Mononuclear cell (primary cell): ENCODE data around the gene DYNC2LI1. TPM values are rescaled to one million over a fixed set of nuclear protein-coding genes. Genes with fewer than 3 reads are reported as not detected.

Experiments used
- H3K27me3 ChIP-seq: 2 replicates; pipeline ENCODE4 v1.6.0; 2011; ENCODE audit warnings: low read length, control low read depth; ENCODE audit not compliant: insufficient read depth
- H3K4me1 ChIP-seq: 2 replicates; pipeline ENCODE4 v1.5.1; 2011; ENCODE audit warnings: mild to moderate bottlenecking, low read length, control low read depth; ENCODE audit not compliant: insufficient read depth
- H3K4me3 ChIP-seq: 2 replicates; pipeline ENCODE4 v1.5.1; 2011; ENCODE audit warnings: mild to moderate bottlenecking, low read length, moderate library complexity
- H3K9me3 ChIP-seq: 2 replicates; pipeline ENCODE4 v1.5.1; 2011; ENCODE audit warnings: low read depth, mild to moderate bottlenecking, control low read depth, low read length
- total RNA-seq: library from RNA; depleted of rRNA; stranded (reverse); fragments of >200 nt; gene quantifications from one replicate; pipeline ENCODE4 v1.2.3, GENCODE V29; 2012

DYNC2LI1 gene
- total RNA-seq, 1 donor = 3.5 TPM

GRCh38 chr2:43749583-43749982 lies 24.3 kb upstream of the DYNC2LI1 start:
- H3K4me3 ChIP-seq = no peak overlapping the region
- no peaks in the 10 kb centered on the region for H3K4me1 ChIP-seq
- no peaks in the 10 kb centered on the region for H3K9me3 ChIP-seq
- no peaks in the 10 kb centered on the region for H3K27me3 ChIP-seq

DNA sequence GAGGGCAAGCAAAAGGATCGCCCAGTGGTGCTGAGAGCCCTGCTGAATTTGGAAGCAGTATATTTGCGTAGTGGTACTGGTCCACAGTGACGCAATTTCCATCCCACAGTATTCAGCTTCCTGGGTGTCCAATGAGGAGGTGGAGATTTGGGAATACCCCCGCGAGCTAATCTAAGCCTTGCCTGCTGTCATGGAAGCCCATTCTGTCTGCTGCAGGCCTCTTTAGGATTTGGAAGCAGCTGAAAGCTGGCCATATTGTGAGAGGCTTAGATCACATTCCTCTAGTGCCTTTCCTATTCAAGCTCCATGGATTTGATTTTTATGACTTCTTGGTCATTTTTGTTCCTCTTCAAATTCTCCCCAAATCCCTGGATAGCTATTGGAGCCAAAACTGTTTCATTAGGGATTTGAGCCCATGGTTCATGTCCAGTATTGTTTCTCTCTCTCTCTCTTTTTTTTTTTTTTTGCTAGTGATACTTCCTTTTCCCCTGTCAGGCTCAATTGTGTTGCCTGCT lies 22.3 kb upstream of the DYNC2LI1 start:
- no peaks in the 10 kb centered on the region for H3K4me1 ChIP-seq
- no peak overlapping the region for H3K4me3 ChIP-seq
- H3K9me3 ChIP-seq = no peaks in the 10 kb centered on the region
- no peaks in the 10 kb centered on the region for H3K27me3 ChIP-seq

- Histone ChIP-seq H3K27me3 (no peaks in the 10 kb centered on the region), H3K4me1 (no peaks in the 10 kb centered on the region), H3K4me3 (no peak overlapping the region), H3K9me3 (no peaks in the 10 kb centered on the region)
Measured at GRCh38 chr2:43752302-43752701, 21.5 kb upstream of the DYNC2LI1 start.

DNA sequence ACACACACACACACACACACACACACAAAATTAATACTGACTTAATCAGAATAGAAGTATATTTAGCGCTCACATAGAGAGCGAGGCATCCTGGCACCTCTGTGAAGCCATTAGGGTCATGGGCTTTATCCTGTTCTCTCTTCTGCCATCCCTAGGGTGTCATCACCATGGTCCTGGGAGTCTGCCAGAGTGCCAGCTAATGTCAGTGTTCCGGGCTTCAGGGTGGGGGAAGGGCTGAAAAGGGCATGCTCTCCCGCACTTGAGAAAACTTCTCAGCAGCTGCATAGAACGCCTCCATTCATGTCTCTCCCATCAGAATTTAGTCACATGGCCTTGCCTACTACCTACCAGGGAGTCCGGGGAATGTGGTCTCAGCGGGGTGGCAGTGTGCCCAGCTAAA lies 19.7 kb upstream of the DYNC2LI1 start:
- Histone ChIP-seq H3K9me3 (no peaks in the 10 kb centered on the region), H3K4me3 (no peak overlapping the region), H3K27me3 (no peaks in the 10 kb centered on the region), H3K4me1 (no peaks in the 10 kb centered on the region)

- no peaks in the 10 kb centered on the region for H3K27me3 ChIP-seq
- H3K4me1 ChIP-seq = no peaks in the 10 kb centered on the region
- H3K9me3 ChIP-seq = no peaks in the 10 kb centered on the region
- H3K4me3 ChIP-seq = no peak overlapping the region
Measured at GRCh38 chr2:43758739-43759138, 15.1 kb upstream of the DYNC2LI1 start.

DNA sequence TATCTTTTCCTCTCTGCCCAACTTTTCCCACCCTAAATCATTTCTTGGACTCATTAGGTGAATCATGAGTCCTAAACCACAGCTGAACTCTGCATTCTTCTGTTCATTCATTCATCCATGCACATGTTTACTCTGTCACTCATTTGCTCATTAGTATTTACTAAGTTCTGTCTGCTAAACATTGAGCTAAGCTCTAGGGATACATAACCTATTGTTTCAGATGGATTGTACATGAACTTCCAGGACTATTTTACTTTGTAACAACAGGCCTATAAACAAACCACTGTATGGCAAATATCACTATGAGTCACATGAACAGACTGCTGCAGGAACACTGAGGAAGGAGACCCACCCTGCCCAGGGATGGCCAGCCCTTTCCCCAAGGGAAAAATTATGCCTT lies 14.6 kb upstream of the DYNC2LI1 start:
- Histone ChIP-seq H3K27me3 (no peaks in the 10 kb centered on the region), H3K4me1 (no peaks in the 10 kb centered on the region), H3K4me3 (no peak overlapping the region), H3K9me3 (no peaks in the 10 kb centered on the region)

GRCh38 chr2:43762286-43762685 lies 11.6 kb upstream of the DYNC2LI1 start:
- Histone ChIP-seq H3K27me3 (no peaks in the 10 kb centered on the region), H3K4me1 (no peaks in the 10 kb centered on the region), H3K4me3 (no peak overlapping the region), H3K9me3 (no peaks in the 10 kb centered on the region)

- no peaks in the 10 kb centered on the region for H3K4me1 ChIP-seq
- H3K9me3 ChIP-seq = no peaks in the 10 kb centered on the region
- H3K27me3 ChIP-seq = no peaks in the 10 kb centered on the region
- H3K4me3 ChIP-seq = no peak overlapping the region
Measured at GRCh38 chr2:43763091-43763490, 10.7 kb upstream of the DYNC2LI1 start.

- no peaks in the 10 kb centered on the region for H3K27me3 ChIP-seq
Measured at GRCh38 chr2:43764086-43764705, 9.6 kb upstream of the DYNC2LI1 start.

DNA sequence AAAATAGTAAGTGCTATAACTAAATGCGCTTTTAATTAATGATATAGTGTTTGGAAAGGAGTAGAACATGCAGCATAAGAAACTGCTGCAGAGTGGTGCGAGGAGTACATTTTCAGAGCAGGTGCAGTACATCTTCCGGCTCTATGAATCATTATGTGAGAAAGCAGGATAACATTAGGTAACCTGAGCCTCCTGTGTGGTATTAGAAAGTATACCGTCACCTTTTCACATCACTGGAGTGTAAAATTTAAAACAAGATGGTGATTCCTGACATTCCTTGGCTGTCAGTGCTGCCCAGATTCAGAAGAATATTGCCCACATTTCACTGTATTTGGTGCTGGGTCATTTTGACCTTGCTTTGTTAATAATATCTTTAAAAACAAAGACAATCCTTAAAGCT lies 7.8 kb upstream of the DYNC2LI1 start:
- Histone ChIP-seq H3K4me3 (no peak overlapping the region), H3K4me1 (no peaks in the 10 kb centered on the region), H3K9me3 (no peaks in the 10 kb centered on the region), H3K27me3 (no peaks in the 10 kb centered on the region)

More at GRCh38 chr2:43764086-43764705, 9.6 kb upstream of the DYNC2LI1 start:
- Histone ChIP-seq H3K9me3 (no peaks in the 10 kb centered on the region), H3K4me3 (no peak overlapping the region), H3K4me1 (no peaks in the 10 kb centered on the region)

GRCh38 chr2:43774617-43775016 lies 778 bp downstream of the DYNC2LI1 start:
- Histone ChIP-seq H3K9me3 (no peaks in the 10 kb centered on the region), H3K27me3 (no peaks in the 10 kb centered on the region), H3K4me1 (peaks cover 8% of the 10 kb centered on the region), H3K4me3 (peak overlapping the region; percentile 66)

GRCh38 chr2:43776324-43776723 lies 2.5 kb downstream of the DYNC2LI1 start:
- Histone ChIP-seq H3K27me3 (no peaks in the 10 kb centered on the region), H3K4me1 (peaks cover 8% of the 10 kb centered on the region), H3K9me3 (no peaks in the 10 kb centered on the region), H3K4me3 (no peak overlapping the region)

GRCh38 chr2:43777306-43777926 lies 3.6 kb downstream of the DYNC2LI1 start:
- no peaks in the 10 kb centered on the region for H3K27me3 ChIP-seq
- no peaks in the 10 kb centered on the region for H3K9me3 ChIP-seq
- H3K4me3 ChIP-seq = no peak overlapping the region
- peaks cover 8% of the 10 kb centered on the region for H3K4me1 ChIP-seq

DNA sequence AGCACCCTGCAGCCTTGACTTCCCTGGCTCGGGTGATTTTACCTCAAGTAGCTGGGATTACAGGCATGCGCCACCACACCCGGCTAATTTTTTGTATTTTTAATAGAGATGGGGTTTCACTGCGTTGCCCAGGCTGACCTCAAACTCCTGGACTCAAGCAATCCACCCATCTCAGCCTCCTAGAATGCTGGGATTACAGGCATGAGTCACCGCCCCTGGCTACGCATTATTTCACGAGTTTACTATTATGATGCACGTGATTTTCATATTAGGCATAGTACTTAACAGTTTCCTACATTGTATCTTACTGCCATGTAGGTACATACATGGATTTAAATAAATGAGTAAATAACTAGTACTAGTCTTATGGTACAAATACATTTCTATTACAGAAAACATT lies 4.4 kb downstream of the DYNC2LI1 start:
- Histone ChIP-seq H3K27me3 (no peaks in the 10 kb centered on the region), H3K4me3 (no peak overlapping the region), H3K9me3 (no peaks in the 10 kb centered on the region), H3K4me1 (peaks cover 8% of the 10 kb centered on the region)

GRCh38 chr2:43787895-43788294 lies 14.1 kb downstream of the DYNC2LI1 start:
- H3K4me1 ChIP-seq = no peaks in the 10 kb centered on the region

DNA sequence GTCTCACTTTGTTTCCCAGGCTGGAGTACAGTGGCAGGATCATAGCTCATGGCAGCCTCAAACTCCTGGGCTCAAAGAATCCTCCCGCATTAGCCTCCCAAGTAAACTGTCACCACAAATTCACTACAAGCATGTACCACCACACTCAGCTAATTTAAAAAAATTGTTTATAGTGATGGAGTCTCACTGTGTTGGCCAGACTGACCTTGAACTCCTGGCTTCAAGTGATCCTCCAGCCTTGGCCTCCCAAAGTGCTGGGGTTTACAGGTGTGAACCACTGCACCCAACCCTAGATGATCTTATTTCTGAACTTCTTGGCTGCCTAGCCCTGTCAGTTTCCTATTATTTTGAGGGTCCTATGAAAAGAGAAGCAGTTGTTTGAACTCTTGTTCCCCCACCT lies 14.8 kb downstream of the DYNC2LI1 start:
- H3K27me3 ChIP-seq = no peaks in the 10 kb centered on the region
- H3K4me1 ChIP-seq = no peaks in the 10 kb centered on the region
- H3K4me3 ChIP-seq = no peak overlapping the region
- no peaks in the 10 kb centered on the region for H3K9me3 ChIP-seq

More at GRCh38 chr2:43787895-43788294, 14.1 kb downstream of the DYNC2LI1 start:
- Histone ChIP-seq H3K9me3 (no peaks in the 10 kb centered on the region), H3K27me3 (no peaks in the 10 kb centered on the region), H3K4me3 (no peak overlapping the region)
